Gastrocnemius medialis (tissue), 4 donors: ENCODE data around the gene AKAP7.

Experiments
- POLR2A ChIP-seq, 2 donors: fragments of 450-650 bp; IDR thresholded peaks; one replicate each; pipeline ENCODE4 v1.6.1; 2017; ENCODE audit warnings: antibody characterized with exemption in 2 of 2, mild to moderate bottlenecking in 2 of 2, moderate library complexity in 2 of 2
- TF ChIP-seq, protein P1 (sequence below), 5 experiments: fragments of 450-650 bp in 3 of 5; fragments of 200-600 bp in 2 of 5; sonication (generic) in 2 of 5; IDR thresholded peaks in 4 of 5; conservative IDR thresholded peaks in 1 of 5; 1 replicate in 4 of 5; 2 replicates in 1 of 5; pipeline ENCODE4 v1.5.1; 2016 to 2019; ENCODE audit warnings: antibody characterized with exemption in 5 of 5, mild to moderate bottlenecking in 3 of 5, moderate library complexity in 3 of 5

DNA sequence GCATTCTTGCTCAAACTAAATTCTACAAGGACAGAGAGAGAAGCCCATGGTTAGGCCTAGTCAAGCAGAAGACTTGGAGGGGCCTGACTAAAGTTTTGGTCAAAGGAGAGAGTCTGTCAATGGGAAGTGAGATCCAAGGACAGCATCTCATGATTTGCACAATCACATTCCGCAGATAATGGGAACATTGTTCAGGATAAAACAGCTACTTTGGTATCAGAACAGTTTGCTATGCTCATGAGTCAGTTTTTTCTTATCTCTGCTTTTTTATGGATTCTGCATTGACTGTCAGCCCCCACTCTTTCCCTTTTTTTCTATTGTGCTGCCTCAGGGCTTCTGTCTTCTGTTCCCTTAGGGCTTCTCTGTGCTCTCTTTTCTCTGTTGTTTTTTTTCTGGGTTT, 28.6 kb downstream of the AKAP7 start:
- TF ChIP-seq, protein P1, sequence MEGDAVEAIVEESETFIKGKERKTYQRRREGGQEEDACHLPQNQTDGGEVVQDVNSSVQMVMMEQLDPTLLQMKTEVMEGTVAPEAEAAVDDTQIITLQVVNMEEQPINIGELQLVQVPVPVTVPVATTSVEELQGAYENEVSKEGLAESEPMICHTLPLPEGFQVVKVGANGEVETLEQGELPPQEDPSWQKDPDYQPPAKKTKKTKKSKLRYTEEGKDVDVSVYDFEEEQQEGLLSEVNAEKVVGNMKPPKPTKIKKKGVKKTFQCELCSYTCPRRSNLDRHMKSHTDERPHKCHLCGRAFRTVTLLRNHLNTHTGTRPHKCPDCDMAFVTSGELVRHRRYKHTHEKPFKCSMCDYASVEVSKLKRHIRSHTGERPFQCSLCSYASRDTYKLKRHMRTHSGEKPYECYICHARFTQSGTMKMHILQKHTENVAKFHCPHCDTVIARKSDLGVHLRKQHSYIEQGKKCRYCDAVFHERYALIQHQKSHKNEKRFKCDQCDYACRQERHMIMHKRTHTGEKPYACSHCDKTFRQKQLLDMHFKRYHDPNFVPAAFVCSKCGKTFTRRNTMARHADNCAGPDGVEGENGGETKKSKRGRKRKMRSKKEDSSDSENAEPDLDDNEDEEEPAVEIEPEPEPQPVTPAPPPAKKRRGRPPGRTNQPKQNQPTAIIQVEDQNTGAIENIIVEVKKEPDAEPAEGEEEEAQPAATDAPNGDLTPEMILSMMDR (IDR thresholded peaks at IDR 0.05 in 4 of 5, conservative IDR thresholded peaks at IDR 0.05 in 1 of 5), result no peak
- no peak for TF ChIP-seq POLR2A (IDR thresholded peaks at IDR 0.05)
